ENCODE data around the gene SARDH. TPM values are rescaled to one million over a fixed set of nuclear protein-coding genes. Genes with fewer than 3 reads are reported as not detected.

The SARDH gene
- polyA plus RNA-seq, 1 donor from 2014 or later = not detected

- no peaks in the 10 kb centered on the region for H3K27me3 ChIP-seq (ENCODE audit: insufficient read depth, low read depth, low read length)
- no peak overlapping the region for H2AFZ ChIP-seq (ENCODE audit: low read depth, low read length)
- no peak overlapping the region for H3K27ac ChIP-seq (ENCODE audit: low read length)
- no peaks in the 10 kb centered on the region for H3F3A ChIP-seq (ENCODE audit: insufficient read depth, low read length, poor library complexity, severe bottlenecking)
- H3K4me3 ChIP-seq (ENCODE audit: low read length) = no peak overlapping the region
- H3K79me2 ChIP-seq (replicated peaks; ENCODE audit: insufficient read depth, low read length) = no peaks in the 10 kb centered on the region
- no peaks in the 10 kb centered on the region for H4K20me1 ChIP-seq (ENCODE audit: insufficient read depth)
- H3K9me2 ChIP-seq (ENCODE audit: insufficient read depth, low read length) = no peaks in the 10 kb centered on the region
- no peak overlapping the region for H3K9ac ChIP-seq (ENCODE audit: low read length)
- no peaks in the 10 kb centered on the region for H3K9me3 ChIP-seq (ENCODE audit: low read length)
- TF ChIP-seq MXI1 (conservative IDR thresholded peaks at IDR 0.05; ENCODE audit: poor library complexity, severe bottlenecking) (no peak), RAD21 (conservative IDR thresholded peaks at IDR 0.05) (no peak), SMC3 (conservative IDR thresholded peaks at IDR 0.05; ENCODE audit: poor library complexity) (no peak), CTCF (IDR thresholded peaks at IDR 0.05; ENCODE audit: poor library complexity, severe bottlenecking) (no peak), EP300 (conservative IDR thresholded peaks at IDR 0.05; ENCODE audit: poor library complexity, severe bottlenecking) (no peak)
- no peaks in the 10 kb centered on the region for H3K36me3 ChIP-seq (ENCODE audit: insufficient read depth, low read length)
- H3K4me2 ChIP-seq (ENCODE audit: low read length) = no peak overlapping the region
Observed at GRCh38 chr9:133670466-133670865, 67.7 kb downstream of the SARDH start.

- no peaks in the 10 kb centered on the region for H3F3A ChIP-seq (ENCODE audit: insufficient read depth, low read length, poor library complexity, severe bottlenecking)
- no peaks in the 10 kb centered on the region for H3K27me3 ChIP-seq (ENCODE audit: insufficient read depth, low read depth, low read length)
- H2AFZ ChIP-seq (ENCODE audit: low read depth, low read length) = no peak overlapping the region
- no peak overlapping the region for H3K4me3 ChIP-seq (ENCODE audit: low read length)
- no peaks in the 10 kb centered on the region for H3K9me3 ChIP-seq (ENCODE audit: low read length)
- no peak overlapping the region for H3K4me2 ChIP-seq (ENCODE audit: low read length)
- TF ChIP-seq SMC3 (conservative IDR thresholded peaks at IDR 0.05; ENCODE audit: poor library complexity) (no peak), TAF1 (IDR thresholded peaks at IDR 0.05; ENCODE audit: low read depth) (no peak)
- H3K9ac ChIP-seq (ENCODE audit: low read length) = no peak overlapping the region
- no peaks in the 10 kb centered on the region for H3K79me2 ChIP-seq (replicated peaks; ENCODE audit: insufficient read depth, low read length)
- no peaks in the 10 kb centered on the region for H3K9me2 ChIP-seq (ENCODE audit: insufficient read depth, low read length)
- H4K20me1 ChIP-seq (ENCODE audit: insufficient read depth) = no peaks in the 10 kb centered on the region
- no peak overlapping the region for H3K27ac ChIP-seq (ENCODE audit: low read length)
- no peaks in the 10 kb centered on the region for H3K36me3 ChIP-seq (ENCODE audit: insufficient read depth, low read length)
Observed at GRCh38 chr9:133669182-133669801, 68.9 kb downstream of the SARDH start.

- no peaks in the 10 kb centered on the region for H3K9me3 ChIP-seq (ENCODE audit: low read length)
- no peaks in the 10 kb centered on the region for H3K79me2 ChIP-seq (replicated peaks; ENCODE audit: insufficient read depth, low read length)
- H3K9ac ChIP-seq (ENCODE audit: low read length) = no peak overlapping the region
- no peak overlapping the region for H3K27ac ChIP-seq (ENCODE audit: low read length)
- no peaks in the 10 kb centered on the region for H3K9me2 ChIP-seq (ENCODE audit: insufficient read depth, low read length)
- H4K20me1 ChIP-seq (ENCODE audit: insufficient read depth) = no peaks in the 10 kb centered on the region
- H3K4me3 ChIP-seq (ENCODE audit: low read length) = no peak overlapping the region
- H3K36me3 ChIP-seq (ENCODE audit: insufficient read depth, low read length) = no peaks in the 10 kb centered on the region
- no peaks in the 10 kb centered on the region for H3K27me3 ChIP-seq (ENCODE audit: insufficient read depth, low read depth, low read length)
- no peaks in the 10 kb centered on the region for H3F3A ChIP-seq (ENCODE audit: insufficient read depth, low read length, poor library complexity, severe bottlenecking)
- TF ChIP-seq EP300 (conservative IDR thresholded peaks at IDR 0.05; ENCODE audit: poor library complexity, severe bottlenecking) = no peak
- TF ChIP-seq TAF1 (IDR thresholded peaks at IDR 0.05; ENCODE audit: low read depth) = no peak
- TF ChIP-seq POLR2AphosphoS5 (IDR thresholded peaks at IDR 0.05) = no peak
- no peak for TF ChIP-seq REST (IDR thresholded peaks at IDR 0.05; ENCODE audit: borderline replicate concordance)
- no peak for TF ChIP-seq RAD21 (conservative IDR thresholded peaks at IDR 0.05)
- no peak overlapping the region for H2AFZ ChIP-seq (ENCODE audit: low read depth, low read length)
- H3K4me2 ChIP-seq (ENCODE audit: low read length) = no peak overlapping the region
Observed at GRCh38 chr9:133667759-133668450, 70.2 kb downstream of the SARDH start.

Measured in neural cell (in vitro differentiated cells).